K562 (cell line): ENCODE results near the gene TAS2R19. TPM values are rescaled to one million over a fixed set of nuclear protein-coding genes. Genes with fewer than 3 reads are reported as not detected.
"Not testable (repeated sequence)": the region's sequence is repeated elsewhere in the genome, so short reads cannot be mapped to it uniquely, and the experiment has no call there.

Experiments
- ATAC-seq: fragments of 200-7000 bp; cut with Tn5 transposase; 3 replicates; pipeline ENCODE4 v1.9.1; 2020; ENCODE audit warnings: moderate library complexity
- BruUV-seq: library from RNA; stranded (reverse); fragments of 400-500 nt; replicated peaks from 2 replicates; lab custom pipeline; 2021; lab: Mats Ljungman, UMichigan
- CTCF ChIA-PET: fragments of 300-600 bp; formaldehyde crosslinking; extraction: SDS; loops from one replicate; lab custom pipeline; 2021; ENCODE audit warnings: low intra/inter-chr PET ratio; lab: Yijun Ruan, JAX
- POLR2A ChIA-PET: fragments of 300-600, 350-650 bp; sonication (Branson Sonifier 250); formaldehyde crosslinking; extraction: SDS; loops from one replicate; lab custom pipeline; 2021; ENCODE audit warnings: antibody characterized with exemption, inconsistent platforms; lab: Yijun Ruan, JAX
- DNase-seq, 4 experiments: peaks; one replicate each; pipeline versions ENCODE4 v3.0.0 to v3.0.0-alpha.2; 2011 to 2018; ENCODE audit warnings: low spot score in 3 of 4, mixed read lengths in 3 of 4; ENCODE audit errors: extremely low read depth in 1 of 4
- FAIRE-seq: peaks from 2 replicates; lab custom pipeline; 2011; peaks lifted over from hg19 to GRCh38; lab: Jason Lieb, UNC
- H2AFZ ChIP-seq: 2 replicates; pipeline ENCODE4 v1.6.0; 2011; ENCODE audit warnings: low read depth, low read length, control low read depth, inconsistent platforms
- H3K27ac ChIP-seq: fragments of 200-600 bp; 3 replicates; pipeline ENCODE4 v1.8.0; 2011; ENCODE audit warnings: low read depth, mild to moderate bottlenecking, control low read depth, inconsistent platforms, low read length, moderate library complexity, mixed read lengths; ENCODE audit errors: extremely low read depth
- H3K27me3 ChIP-seq, 2 experiments: fragments of 300-600 bp in 1 of 2; 2 replicates in 1 of 2; 3 replicates in 1 of 2; pipeline versions ENCODE4 v1.6.0 to v1.8.0; 2011; ENCODE audit warnings: inconsistent platforms in 2 of 2, low read length in 2 of 2, mild to moderate bottlenecking in 1 of 2, mixed read lengths in 1 of 2, moderate library complexity in 1 of 2; ENCODE audit not compliant: control insufficient read depth in 2 of 2, insufficient read depth in 2 of 2
- H3K36me3 ChIP-seq: fragments of 300-600 bp; 3 replicates; pipeline ENCODE4 v1.8.0; 2011; ENCODE audit warnings: mild to moderate bottlenecking, low read length, inconsistent platforms; ENCODE audit not compliant: control insufficient read depth, insufficient read depth
- H3K4me1 ChIP-seq, 2 experiments: fragments of 200-600 bp in 1 of 2; replicated peaks in 1 of 2; 2 replicates in 1 of 2; 3 replicates in 1 of 2; pipeline versions ENCODE4 v1.5.1 to v1.8.0; 2011; ENCODE audit warnings: inconsistent platforms in 2 of 2, low read length in 2 of 2, mild to moderate bottlenecking in 1 of 2, mixed read lengths in 1 of 2, moderate library complexity in 1 of 2; ENCODE audit not compliant: control insufficient read depth in 2 of 2, insufficient read depth in 2 of 2
- H3K4me2 ChIP-seq: 2 replicates; pipeline ENCODE4 v1.6.1; 2011; ENCODE audit warnings: low read length, control low read depth, inconsistent platforms, mixed read lengths; ENCODE audit not compliant: insufficient read depth
- H3K4me3 ChIP-seq: fragments of 200-600 bp; sonication (generic), shearing (Covaris generic); 2 replicates; pipeline ENCODE4 v1.5.1; 2016; ENCODE audit warnings: control low read depth, inconsistent platforms
- H3K79me2 ChIP-seq: fragments of 200-600 bp; 3 replicates; pipeline ENCODE4 v1.8.0; 2011; ENCODE audit warnings: low read length, inconsistent platforms; ENCODE audit not compliant: control insufficient read depth, insufficient read depth
- H3K9ac ChIP-seq, 2 experiments: 2 replicates each; pipeline versions ENCODE4 v1.6.0 to v1.6.1; 2011; ENCODE audit warnings: low read depth in 2 of 2, low read length in 2 of 2, control low read depth in 1 of 2, inconsistent platforms in 1 of 2, mild to moderate bottlenecking in 1 of 2, mixed read lengths in 1 of 2; ENCODE audit not compliant: insufficient read depth in 1 of 2
- H3K9me1 ChIP-seq: one replicate; pipeline ENCODE4 v1.6.0; 2011; ENCODE audit warnings: inconsistent platforms, mild to moderate bottlenecking, low read length, moderate library complexity; ENCODE audit not compliant: control insufficient read depth, insufficient read depth
- H3K9me3 ChIP-seq: replicated peaks from 2 replicates; pipeline ENCODE4 v1.5.1; 2011; ENCODE audit warnings: low read depth, low read length, inconsistent platforms; ENCODE audit not compliant: control insufficient read depth, insufficient read depth
- H4K20me1 ChIP-seq: replicated peaks from 2 replicates; pipeline ENCODE4 v1.6.1; 2011; ENCODE audit warnings: low read length, inconsistent platforms, mixed read lengths; ENCODE audit not compliant: control insufficient read depth, insufficient read depth
- CLOCK ChIP-seq: fragments of 250-450 bp; sonication (Bioruptor Pico); IDR thresholded peaks from 2 replicates; pipeline ENCODE4 v1.4.0; 2020; ENCODE audit warnings: mild to moderate bottlenecking, moderate library complexity, borderline replicate concordance
- ELF2 ChIP-seq: fragments of 250-450 bp; sonication (Bioruptor Pico); IDR thresholded peaks from 2 replicates; pipeline ENCODE4 v1.5.0; 2021; ENCODE audit warnings: mild to moderate bottlenecking
- FOS ChIP-seq: IDR thresholded peaks from 3 replicates; pipeline ENCODE4 v1.6.1; 2011; ENCODE audit not compliant: insufficient read length; ENCODE audit errors: extremely low read depth
- ILF3 ChIP-seq: fragments of 450-650 bp; IDR thresholded peaks from 2 replicates; pipeline ENCODE4 v1.6.1; 2018; ENCODE audit warnings: antibody characterized with exemption, mild to moderate bottlenecking, moderate library complexity, borderline replicate concordance
- MYNN ChIP-seq, 2 experiments: sonication (generic); formaldehyde crosslinking in 1 of 2; IDR thresholded peaks; 2 replicates each; pipeline versions ENCODE4 v1.5.0 to v1.6.1; 2016 to 2020; ENCODE audit warnings: antibody characterized with exemption in 1 of 2, missing genetic modification reagents in 1 of 2
- STAT5B ChIP-seq: fragments of 250-450 bp; sonication (Bioruptor Pico); IDR thresholded peaks from 2 replicates; pipeline ENCODE4 v1.8.0; 2021; ENCODE audit warnings: mild to moderate bottlenecking, inconsistent platforms
- WGBS: fragments of 100-300 bp; shearing (Covaris generic); methylation state at CpG from one replicate; pipeline ENCODE4 v1.1.6; 2016; ENCODE audit warnings: low coverage, mixed read lengths; ENCODE audit not compliant: insufficient coverage; ENCODE audit errors: missing lambda C conversion rate; 5-methylcytosine and 5-hydroxymethylcytosine counted together
- in situ Hi-C: fragments of 300-500 bp; cut with MboI; formaldehyde crosslinking; loops from 4 replicates; pipeline ENCODE4 v1.15.0; 2018; ENCODE audit warnings: inconsistent platforms, mixed read lengths
- intact Hi-C: fragments of 100-400 bp; cut with micrococcal nuclease; formaldehyde crosslinking; loops from 2 replicates; pipeline ENCODE4 v1.14.2; 2022
- polyA plus RNA-seq, 8 experiments: library from polyadenylated mRNA; depleted of rRNA in 4 of 8; stranded (reverse) in 5 of 8; unstranded in 3 of 8; fragments of >200 nt; fragmentation: Nextera tagmentation in 2 of 8; fragmentation: Illumina TruSeq in 1 of 8; extraction: Ambion mirVana in 2 of 8; extraction: Trizol in 1 of 8; gene quantifications; 2 replicates each; pipeline versions ENCODE4 v1.2.1 to v1.2.3, GENCODE V29; 2011 to 2014; ENCODE audit warnings: inconsistent platforms in 1 of 8, missing spikeins in 1 of 8
- total RNA-seq, 7 experiments: library from RNA; depleted of rRNA in 6 of 7; stranded (reverse); fragments of >200 nt in 6 of 7; fragmentation: Illumina TruSeq in 2 of 7; extraction: Trizol in 2 of 7; gene quantifications; 2 replicates each; pipeline versions ENCODE4 v1.2.1 to v1.2.3, GENCODE V29; 2011 to 2021; ENCODE audit warnings: low replicate concordance in 1 of 7

TAS2R19 gene
- total and polyA plus RNA-seq, 9 of the 15 experiments (the other 6 are each of a cell fraction or from before 2014, with no cell fraction given) = 0.13 to 3.0 (median 0.86) TPM; not detected in 2

GRCh38 chr12:11067514-11067913 is 45.1 kb upstream of the TAS2R19 start:
- DNase-seq (no peak), ATAC-seq (no peak)
- ChIA-PET CTCF (no interaction called here), POLR2A (no interaction called here)
- H2AFZ ChIP-seq = no peak overlapping the region
- no peaks in the 10 kb centered on the region for H3K36me3 ChIP-seq
- no peak overlapping the region for H3K27ac ChIP-seq
- no peaks in the 10 kb centered on the region for H4K20me1 ChIP-seq
- no peaks in the 10 kb centered on the region for H3K27me3 ChIP-seq
- intact Hi-C loops = no loop called here
- in situ Hi-C loops = no loop called here
- 75% methylated on average over 1 of the region's 2 CpGs for WGBS
- H3K9ac ChIP-seq = no peak overlapping the region
- H3K4me2 ChIP-seq = no peak overlapping the region
- H3K9me3 ChIP-seq = no peaks in the 10 kb centered on the region
- no peak overlapping the region for H3K4me3 ChIP-seq
- BruUV-seq = no TSS peak
- no peaks in the 10 kb centered on the region for H3K9me1 ChIP-seq
- no peaks in the 10 kb centered on the region for H3K79me2 ChIP-seq
- TF ChIP-seq MYNN (IDR thresholded peaks at IDR 0.05) (no peak), MYNN (CRISPR knock-in tag; IDR thresholded peaks at IDR 0.05) (no peak), CLOCK (CRISPR knock-in tag) (no peak), FOS (no peak), ELF2 (CRISPR knock-in tag) (no peak), STAT5B (CRISPR knock-in tag) (no peak), ILF3 (no peak)
- TF ChIP-seq, all 486 proteins: peak for 0
- no peaks in the 10 kb centered on the region for H3K4me1 ChIP-seq
- no peak for FAIRE-seq

- H3K4me2 ChIP-seq, H3K9ac ChIP-seq, in situ Hi-C loops, ATAC-seq, POLR2A ChIA-PET, H3K4me3 ChIP-seq, H3K4me1 ChIP-seq, CTCF ChIA-PET, H3K9me3 ChIP-seq, H3K79me2 ChIP-seq, H3K36me3 ChIP-seq, FAIRE-seq, H3K9me1 ChIP-seq, H3K27me3 ChIP-seq, intact Hi-C loops, H3K27ac ChIP-seq, H4K20me1 ChIP-seq, H2AFZ ChIP-seq, DNase-seq, BruUV-seq: not testable (repeated sequence)
- 89% methylated on average over 1 of the region's 1 CpG for WGBS
These were observed 39.8 kb upstream of the TAS2R19 start, which contains the start of gene TAS2R46 for GRCh38 chr12:11062194-11062593. TAS2R46 (minus strand) TSS chr12:11062294; CDS start chr12:11062294, 0 bp downstream.
